HG02970 (cell line): ENCODE measurements around the gene ELOVL2.
"Not testable (repeated sequence)": the region's sequence is repeated elsewhere in the genome, so short reads cannot be mapped to it uniquely, and the experiment has no call there.

Experiments used
- ATAC-seq: cut with Tn5 transposase; IDR thresholded peaks from one replicate; pipeline ENCODE4 v1.9.1; 2021; ENCODE audit warnings: mild to moderate bottlenecking, moderate library complexity, moderate number of reproducible peaks; ENCODE audit not compliant: unreplicated experiment, low FRiP score

Gene ELOVL2, protein sequence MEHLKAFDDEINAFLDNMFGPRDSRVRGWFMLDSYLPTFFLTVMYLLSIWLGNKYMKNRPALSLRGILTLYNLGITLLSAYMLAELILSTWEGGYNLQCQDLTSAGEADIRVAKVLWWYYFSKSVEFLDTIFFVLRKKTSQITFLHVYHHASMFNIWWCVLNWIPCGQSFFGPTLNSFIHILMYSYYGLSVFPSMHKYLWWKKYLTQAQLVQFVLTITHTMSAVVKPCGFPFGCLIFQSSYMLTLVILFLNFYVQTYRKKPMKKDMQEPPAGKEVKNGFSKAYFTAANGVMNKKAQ

DNA sequence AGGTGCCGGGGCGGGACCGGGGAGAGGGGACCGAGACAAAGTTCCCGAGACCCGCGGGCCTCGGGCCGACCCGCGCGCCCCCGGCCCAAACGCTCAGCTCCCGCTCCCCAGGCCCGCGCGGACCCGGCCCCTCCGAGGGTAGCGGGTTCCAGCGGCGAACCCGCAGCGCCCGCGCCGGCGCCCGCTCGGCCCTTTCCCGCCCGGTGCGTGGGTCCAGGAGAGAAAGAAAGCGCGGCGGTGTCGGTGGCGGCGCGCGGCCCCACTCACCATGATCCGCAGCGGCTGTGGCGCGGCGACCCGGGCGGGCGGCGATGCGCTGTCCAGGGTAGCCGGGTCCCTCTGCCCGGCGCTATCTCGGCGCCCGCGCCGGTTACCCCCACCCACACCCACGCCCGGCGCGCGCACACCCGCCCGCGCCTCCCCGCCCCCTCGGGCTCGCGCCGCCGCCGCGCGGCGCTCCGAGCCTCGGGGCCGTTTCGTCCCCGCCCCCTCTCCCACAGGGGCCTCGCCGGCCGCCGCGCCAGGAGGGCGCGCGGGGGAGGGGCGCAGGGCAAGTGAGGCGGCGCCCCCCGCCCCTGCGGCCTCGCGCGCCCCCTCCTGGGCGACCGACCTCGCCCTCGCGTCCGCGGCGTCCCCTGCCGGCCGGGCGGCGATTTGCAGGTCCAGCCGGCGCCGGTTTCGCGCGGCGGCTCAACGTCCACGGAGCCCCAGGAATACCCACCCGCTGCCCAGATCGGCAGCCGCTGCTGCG, at the start of gene ELOVL2:
Gene ELOVL2 (minus strand): TSS at position 345 of the 751 bp plus-strand sequence. CDS start 75 bp downstream, at position 270.
- no peak for ATAC-seq

DNA sequence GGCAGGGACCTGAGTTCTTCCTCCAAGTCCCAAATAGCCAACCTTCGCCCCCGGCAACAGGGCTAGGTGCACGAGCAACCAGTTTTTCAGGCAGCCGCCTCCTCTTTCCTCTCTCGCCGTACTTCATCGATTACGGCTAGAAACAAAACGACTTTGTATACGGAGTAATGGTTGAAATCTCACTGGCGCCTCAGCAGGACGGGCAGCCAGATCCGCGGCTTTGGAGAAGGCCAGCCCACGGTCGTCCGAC, 49.2 kb upstream of the ELOVL2 start:
- peak; percentile 19 for ATAC-seq

DNA sequence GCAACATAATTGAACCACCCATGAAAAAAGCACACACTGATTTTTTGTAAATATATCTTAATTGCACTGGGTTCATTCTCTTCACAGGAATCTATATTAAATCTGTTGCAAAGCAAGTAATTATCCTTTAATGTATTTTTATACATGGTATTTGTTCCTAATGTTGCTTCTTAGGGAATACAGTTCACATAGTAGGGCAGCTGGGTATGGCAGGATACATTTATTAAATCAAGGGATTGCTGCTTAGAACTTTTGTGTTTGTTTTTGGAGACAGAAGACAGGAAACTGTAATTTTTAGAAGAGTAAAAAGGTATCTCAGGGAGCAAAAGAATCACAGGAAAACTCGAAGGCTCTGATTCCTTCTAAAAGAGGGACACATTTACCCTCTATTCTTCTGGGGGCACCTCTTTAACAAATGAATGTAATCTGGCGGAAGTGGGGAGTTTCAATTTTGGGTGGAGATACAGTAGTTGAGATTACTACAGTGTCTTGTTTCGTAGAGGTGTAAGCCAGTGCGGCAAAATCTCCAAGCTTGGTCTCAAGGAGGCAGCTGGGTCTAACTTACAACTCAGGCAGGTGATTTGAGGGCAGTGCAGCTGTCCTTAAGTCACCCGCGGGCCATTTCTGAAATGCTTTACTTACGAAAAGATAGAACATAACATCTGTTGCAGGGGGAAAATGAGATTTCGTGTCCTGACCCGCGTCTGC, 48.7 kb upstream of the ELOVL2 start:
- ATAC-seq, result no peak

DNA sequence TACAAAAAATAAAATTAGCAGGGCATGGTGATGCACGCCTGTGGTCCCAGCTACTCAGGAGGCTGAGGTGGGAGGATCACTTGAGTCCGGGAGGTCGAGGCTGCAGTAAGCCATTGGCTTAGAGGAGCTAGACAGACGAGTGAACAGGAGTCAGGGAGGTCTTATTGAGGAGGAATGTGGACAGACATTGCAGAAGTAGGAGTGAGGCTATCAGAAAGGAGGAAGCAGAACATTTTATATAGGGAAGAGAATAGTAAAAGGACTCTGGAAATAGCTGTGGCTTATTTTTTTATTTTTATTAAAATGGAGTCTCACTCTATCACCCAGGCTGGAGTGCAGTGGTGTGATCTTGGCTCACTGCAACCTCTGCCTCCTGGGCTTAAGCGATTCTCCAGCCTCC, 47.0 kb upstream of the ELOVL2 start:
- ATAC-seq, result not testable (repeated sequence)

DNA sequence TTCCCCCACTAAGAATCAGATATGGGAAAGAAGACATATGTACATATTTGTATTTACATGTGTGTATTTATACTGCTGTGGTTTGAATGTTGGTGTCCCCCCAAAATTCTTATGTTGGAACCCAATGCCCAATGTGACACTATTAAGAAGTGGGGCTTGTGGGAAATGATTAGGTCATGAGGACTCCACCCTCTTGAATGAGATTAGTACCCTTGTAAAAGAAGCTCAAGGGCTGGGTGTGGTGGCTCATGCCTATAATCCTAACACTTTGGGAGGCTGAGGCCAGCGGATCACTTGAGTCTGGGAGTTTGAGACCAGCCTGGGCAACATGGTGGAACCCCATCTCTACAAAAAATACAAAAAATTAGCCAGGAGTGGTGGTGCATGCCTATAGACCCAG, 45.6 kb upstream of the ELOVL2 start:
- ATAC-seq, result no peak

DNA sequence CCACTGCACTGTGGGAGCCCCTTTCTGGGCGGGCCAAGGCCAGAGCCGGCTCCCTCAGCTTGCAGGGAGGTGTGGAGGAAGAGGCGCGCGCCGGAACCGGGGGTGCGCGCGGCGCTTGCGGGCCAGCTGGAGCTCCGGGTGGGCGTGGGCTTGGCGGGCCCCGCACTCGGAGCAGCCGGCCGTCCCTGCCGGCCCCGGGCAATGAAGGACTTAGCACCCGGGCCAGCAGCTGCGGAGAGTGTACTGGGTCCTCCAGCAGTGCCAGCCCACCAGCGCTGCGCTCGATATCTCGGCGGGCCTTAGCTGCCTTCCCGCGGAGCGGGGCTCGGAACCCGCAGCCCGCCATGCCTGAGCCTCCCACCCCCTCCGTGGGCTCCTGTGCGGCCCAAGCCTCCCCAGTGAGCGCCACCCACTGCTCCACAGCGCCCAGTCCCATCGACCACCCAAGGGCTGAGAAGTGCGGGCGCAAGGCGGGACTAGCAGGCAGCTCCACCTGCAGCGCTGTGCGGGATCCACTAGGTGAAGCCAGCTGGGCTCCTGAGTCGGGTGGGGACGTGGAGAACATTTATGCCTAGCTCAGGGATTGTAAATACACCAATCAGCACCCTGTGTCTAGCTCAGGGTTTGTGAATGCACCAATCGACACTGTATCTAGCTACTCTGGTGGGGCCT, 43.2 kb upstream of the ELOVL2 start:
- ATAC-seq, result not testable (repeated sequence)

DNA sequence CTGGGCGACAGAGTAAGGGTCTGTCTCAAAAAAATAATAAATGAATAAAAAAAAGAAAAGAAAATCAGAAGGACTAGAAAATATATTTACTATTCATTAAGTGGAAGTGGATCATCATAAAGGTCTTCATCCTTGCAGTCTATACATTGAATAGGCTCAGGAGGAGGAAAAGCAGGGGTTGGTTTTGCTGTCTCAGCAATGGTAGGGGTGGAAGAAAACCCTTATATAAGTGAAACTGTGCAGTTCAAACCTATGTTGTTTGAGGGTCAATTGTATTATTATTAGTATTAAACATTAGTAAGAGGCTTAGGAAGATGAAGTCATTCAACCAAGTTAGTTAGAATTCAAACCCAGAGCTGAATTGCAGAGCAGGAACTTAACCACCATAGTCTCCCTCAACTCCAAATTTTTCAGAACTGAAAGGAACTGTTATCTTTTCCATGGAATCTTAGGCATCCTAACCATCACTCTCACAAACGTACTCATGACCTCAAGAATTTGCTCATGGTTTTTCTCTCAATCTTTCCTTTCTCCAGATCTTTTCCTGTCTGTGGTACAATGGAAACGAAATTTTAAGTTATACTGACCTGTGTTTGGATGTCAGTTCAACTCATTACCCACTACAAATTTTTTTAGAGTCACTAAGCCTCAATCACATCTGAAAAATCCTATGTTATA, 41.8 kb upstream of the ELOVL2 start:
- no peak for ATAC-seq

DNA sequence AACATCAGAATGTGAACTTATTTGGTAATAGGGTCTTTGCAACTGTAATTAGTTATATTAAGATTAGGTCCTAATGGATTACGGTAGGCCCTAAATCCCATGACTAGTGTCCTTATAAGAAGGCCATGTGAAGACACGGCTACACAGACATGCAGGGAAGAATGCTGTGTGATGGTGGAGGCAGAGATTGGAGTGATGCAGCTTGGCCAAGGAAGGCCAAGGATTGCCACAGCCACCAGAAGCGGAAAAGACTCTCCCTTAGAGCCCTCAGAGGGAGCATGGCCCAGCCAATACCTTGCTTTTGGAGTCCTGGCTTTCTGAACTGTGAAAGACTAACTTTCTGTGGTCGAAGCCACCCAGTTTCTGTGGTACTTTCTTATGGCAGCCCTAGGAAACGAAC, 39.9 kb upstream of the ELOVL2 start:
- ATAC-seq, result no peak

DNA sequence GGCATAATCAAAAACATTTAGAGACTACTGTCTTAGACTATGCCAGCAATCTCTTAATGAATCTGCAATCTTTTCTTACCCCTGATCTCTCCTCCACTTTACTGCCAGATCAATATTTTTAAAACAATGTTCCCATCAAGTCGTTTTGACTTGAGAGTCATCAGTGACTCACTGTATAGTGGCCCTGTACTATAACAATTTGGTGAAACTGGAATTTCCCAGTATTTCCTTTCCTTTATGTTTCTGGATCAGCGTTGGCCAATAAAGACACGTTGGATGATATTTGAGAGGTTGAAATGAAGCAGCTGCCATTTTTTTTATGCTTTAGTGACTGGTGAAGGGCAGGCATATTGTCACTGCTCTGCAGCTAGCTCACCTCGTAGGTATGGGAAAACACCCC, 39.4 kb upstream of the ELOVL2 start:
- no peak for ATAC-seq

DNA sequence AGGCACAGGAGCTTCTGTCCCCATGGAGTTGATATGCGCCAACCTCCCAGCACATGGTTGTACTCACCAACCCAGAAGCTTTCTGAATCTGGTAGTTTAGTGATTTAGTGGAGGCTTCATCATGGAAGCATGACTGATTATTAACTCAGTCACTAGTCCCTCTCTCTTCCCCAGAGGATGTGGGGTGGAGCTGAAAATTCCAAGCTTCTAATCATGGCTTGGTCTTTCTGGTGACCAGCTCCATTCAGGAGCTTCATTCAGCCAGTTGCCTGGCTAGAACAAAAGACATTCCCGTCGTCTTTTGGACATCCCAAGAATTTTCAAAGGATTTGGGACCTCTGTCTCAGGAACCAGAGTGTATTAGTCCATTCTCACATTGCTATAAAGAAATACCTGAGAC, 36.2 kb upstream of the ELOVL2 start:
- ATAC-seq, result no peak

DNA sequence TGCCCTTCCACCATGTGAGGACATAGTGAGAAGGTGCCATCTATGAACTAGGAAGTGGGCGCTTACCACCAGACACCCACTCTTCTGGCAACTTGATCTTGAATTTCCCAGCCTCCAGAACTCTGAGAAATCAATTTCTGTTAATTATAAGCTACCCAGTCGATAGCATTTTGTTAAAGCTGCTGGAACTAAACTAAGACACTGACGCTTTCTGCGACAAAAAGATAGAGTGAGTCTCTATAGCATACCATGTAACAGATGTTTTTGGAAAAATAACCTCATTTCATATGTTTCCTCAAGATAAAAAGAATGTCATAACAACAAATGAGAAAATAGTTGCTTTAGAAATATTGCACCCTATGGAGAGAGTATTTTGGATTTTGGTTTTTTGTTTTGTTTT, 34.2 kb upstream of the ELOVL2 start:
- ATAC-seq, result no peak

DNA sequence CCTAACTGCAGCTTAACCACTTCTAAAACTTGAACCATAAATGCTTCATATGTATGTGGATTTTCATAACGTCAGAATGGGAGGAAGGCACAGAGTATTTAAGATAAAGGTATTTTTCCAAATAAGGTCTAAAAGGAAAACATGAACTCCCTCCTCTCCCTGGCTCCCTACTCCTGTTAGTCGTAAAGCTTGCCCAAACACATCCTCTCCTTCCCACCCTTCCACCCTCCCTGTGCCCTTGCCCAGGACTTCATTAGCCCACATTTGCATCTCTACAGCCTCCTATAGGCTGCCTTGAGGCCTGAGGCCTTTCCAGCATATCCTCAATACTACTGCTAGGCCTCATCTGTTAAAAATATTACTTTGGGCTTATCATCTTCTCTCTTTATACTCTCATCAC, 32.4 kb upstream of the ELOVL2 start:
- no peak for ATAC-seq

DNA sequence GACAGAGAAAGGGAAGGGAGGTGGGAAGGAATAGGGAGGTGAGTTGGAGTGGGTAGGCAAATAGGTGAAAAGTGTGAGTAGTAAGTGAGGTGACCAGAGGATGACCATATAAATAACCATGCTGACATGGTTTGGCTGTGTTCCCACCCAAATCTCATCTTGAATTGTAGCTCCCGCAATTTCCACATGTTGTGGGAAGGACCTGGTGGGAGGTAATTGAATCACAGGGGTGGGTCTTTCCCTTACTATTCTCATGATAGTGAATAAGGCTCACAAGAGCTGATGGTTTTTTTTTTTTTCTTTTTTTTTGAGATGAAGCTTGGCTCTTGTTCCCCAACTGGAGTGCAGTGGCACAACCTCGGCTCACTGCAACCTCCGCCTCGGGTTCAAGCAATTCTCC, 28.0 kb upstream of the ELOVL2 start:
- no peak for ATAC-seq

DNA sequence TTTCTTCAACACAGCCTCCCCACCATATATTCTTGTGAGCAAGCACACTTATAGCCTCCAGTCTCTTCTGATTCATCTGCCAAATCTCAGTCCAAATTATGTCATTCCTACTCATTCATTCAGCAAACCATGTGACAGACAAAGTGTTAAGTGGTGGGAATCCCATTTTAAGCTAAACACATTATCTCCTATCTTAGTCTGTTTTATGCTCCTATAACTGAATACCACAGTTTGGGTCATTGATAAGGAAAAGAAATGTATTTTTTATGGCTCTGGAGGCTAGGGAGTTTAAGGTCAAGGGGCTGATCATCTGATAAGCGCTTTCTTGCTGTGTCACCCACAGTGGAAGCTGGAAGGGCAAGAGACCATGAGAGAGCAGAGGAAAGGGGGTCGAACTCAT, 25.7 kb upstream of the ELOVL2 start:
- ATAC-seq, result no peak

DNA sequence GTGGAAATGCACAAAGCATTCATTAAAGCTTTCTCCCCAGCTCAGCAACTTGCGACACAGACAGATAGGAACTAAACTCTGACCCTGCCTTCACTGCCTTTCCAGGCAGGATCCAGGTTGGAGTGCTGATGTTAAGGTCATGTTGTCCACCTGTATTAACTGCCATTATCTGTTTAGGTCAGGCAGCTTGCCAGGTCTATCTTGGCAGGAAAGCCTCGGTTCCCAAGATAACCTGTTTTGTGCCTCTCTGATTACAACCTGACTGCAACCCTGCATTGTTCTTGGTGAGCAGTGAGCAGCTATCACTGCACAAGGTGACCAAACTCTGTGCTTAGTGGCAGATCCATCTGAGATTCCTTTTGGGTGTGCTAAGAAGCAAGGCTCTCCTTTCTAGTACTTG, 23.2 kb upstream of the ELOVL2 start:
- no peak for ATAC-seq

DNA sequence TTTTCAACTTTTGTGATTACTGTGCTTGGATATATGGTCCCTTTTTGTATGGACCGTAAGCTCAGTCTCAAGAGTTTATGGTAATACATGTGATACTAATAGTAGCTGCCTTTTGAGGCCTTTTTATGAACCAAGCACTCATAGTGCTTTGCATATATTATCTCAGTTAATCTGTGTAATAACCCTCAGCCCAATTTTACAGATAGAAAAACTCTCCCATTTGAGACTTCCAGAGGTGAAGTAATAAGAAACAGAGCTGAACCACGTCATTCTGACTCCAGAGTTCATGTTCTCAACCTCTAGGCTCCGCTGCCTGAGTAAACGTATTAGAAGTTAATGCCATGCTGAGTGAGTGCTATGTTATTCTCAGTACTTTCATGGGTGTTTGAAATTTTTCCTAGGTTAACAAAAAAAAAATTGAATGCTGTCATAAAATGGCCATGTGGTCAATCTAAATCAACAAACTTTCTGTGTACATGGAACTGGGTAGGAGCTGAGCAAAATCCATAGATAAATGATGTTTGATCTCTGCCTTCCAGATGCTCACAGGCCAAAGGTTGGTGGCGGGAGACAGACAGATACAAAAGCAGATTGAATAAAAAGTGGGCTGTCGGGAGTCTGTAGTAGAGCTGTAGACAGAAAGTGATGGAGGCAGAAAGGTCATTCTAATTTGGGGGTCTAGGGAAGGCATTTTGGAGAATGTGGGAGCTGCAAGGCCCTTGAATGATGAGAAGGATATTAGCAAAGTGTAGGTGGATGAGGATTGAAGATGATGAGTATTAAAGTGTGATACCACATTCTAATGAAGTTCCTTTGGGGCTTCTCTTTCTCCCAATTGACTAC, 22.6 kb upstream of the ELOVL2 start:
- ATAC-seq, result no peak

DNA sequence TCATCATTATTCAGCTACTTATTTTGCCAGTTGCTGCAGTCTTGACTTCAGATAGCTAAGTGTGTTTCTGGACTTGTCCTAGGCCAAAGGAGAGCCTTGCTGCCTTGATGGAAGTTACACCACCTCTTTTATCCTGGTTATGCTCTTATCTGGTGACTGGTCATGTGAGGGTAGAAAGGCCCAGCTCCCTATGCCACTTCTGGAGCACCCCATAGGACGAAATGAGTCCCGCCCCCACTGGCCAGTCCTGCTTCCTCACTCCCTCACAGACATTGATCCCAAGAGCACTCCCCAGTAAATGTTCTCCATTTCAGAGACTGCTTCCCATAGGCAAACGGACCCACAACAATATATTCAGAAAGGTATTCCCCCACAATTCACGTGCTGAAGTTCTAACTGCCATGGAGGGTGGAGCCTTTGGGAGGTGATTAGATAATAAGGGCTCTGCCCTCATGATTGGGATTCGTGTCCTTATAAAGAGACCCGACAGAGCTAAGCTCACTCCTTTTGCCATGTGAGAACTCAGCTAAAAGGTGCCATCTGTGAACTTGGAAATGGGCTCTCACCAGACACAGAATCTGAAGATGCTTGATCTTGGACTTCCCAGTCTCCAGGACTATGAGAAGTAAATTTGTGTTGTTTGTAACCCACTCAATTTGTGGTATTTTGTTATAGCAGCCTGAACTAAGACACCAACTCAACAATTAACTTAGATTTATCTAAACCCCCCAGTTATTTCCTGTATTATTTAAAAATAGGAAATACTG, 21.5 kb upstream of the ELOVL2 start:
- ATAC-seq, result no peak

DNA sequence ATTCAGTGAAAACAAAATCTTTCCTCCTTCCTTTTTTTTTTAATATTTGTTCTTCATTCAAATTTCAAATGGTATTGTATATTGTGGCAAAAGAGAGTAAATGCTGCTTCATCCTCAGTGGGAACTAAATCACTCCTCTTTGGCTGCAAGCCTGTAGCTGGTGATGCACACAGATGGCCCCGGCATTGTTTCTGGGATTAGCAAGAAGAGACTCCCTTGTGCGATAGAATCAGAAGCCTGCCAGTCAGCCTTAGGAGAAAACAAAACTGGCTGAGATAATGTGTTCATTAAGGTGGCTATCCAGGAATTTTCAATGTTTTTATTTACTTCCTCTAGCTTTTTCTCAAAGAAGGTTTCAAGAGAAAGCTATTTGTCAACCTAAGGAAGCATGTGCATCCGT, 20.7 kb upstream of the ELOVL2 start:
- ATAC-seq, result no peak

DNA sequence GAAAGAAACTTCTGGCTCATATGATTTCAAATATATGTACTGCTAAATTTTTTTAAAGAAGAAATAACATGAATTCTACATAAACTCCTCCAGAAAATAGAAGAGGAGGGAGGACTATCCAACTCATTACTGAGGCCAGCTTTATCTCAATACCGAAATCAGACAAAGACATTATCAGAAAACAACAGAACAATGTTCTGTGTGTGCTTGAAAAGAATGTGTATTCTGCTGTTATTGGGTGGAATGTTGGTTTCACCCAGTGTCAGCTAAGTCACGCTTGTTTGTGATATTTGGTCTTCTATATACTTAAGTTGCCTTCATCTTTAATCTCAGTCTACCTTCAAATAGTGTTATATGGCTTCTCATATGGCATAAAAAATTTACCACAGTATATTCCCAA, 18.6 kb upstream of the ELOVL2 start:
- no peak for ATAC-seq
